ENCODE data around the gene AHSA1.

GRCh38 chr14:77498120-77498979 is 40.5 kb downstream of the AHSA1 start, which contains the start of gene ISM2:
- TF ChIP-seq CTCF (conservative IDR thresholded peaks at IDR 0.05) (no peak), ZFX (IDR thresholded peaks at IDR 0.05) (no peak; the same call in 1 of the 2 replicates)

Data from C4-2B (cell line).